Neural cell (in vitro differentiated cells): Measurements from ENCODE around the gene GTSE1. TPM values are rescaled to one million over a fixed set of nuclear protein-coding genes. Genes with fewer than 3 reads are reported as not detected.

Experiments used
- H2AFZ ChIP-seq: fragments of 200-600, 300-800 bp; sonication (generic), shearing (Covaris generic); 2 replicates; pipeline ENCODE4 v1.6.0; 2014; ENCODE audit warnings: low read depth, mild to moderate bottlenecking, antibody characterized with exemption, low read length, moderate library complexity
- H3F3A ChIP-seq: fragments of 200-600 bp; shearing (Covaris generic); 2 replicates; pipeline ENCODE4 v1.6.1; 2016; ENCODE audit warnings: mild to moderate bottlenecking, moderate library complexity, mixed read lengths, antibody characterized with exemption, low read length; ENCODE audit not compliant: insufficient read depth, poor library complexity, severe bottlenecking
- H3K27ac ChIP-seq: fragments of 200-600, 300-800 bp; sonication (generic), shearing (Covaris generic); 2 replicates; pipeline ENCODE4 v1.5.1; 2014; ENCODE audit warnings: mild to moderate bottlenecking, low read length, moderate library complexity
- H3K27me3 ChIP-seq: fragments of 300-800, 200-600 bp; sonication (generic), shearing (Covaris generic); 2 replicates; pipeline ENCODE4 v1.6.0; 2014; ENCODE audit warnings: mild to moderate bottlenecking, low read depth, low read length, moderate library complexity; ENCODE audit not compliant: insufficient read depth
- H3K36me3 ChIP-seq: fragments of 300-800, 200-600 bp; sonication (generic), shearing (Covaris generic); 2 replicates; pipeline ENCODE4 v1.5.1; 2014; ENCODE audit warnings: mild to moderate bottlenecking, antibody characterized with exemption, low read length, moderate library complexity; ENCODE audit not compliant: insufficient read depth
- H3K4me2 ChIP-seq: fragments of 300-800, 200-600 bp; sonication (generic), shearing (Covaris generic); 2 replicates; pipeline ENCODE4 v1.6.0; 2014; ENCODE audit warnings: mild to moderate bottlenecking, low read length
- H3K4me3 ChIP-seq: fragments of 300-800, 200-600 bp; sonication (generic), shearing (Covaris generic); 2 replicates; pipeline ENCODE4 v1.5.1; 2014; ENCODE audit warnings: mild to moderate bottlenecking, low read length, moderate library complexity
- H3K79me2 ChIP-seq: fragments of 200-600 bp; shearing (Covaris generic); replicated peaks from 2 replicates; pipeline ENCODE4 v1.6.0; 2014; ENCODE audit warnings: mild to moderate bottlenecking, low read length, moderate library complexity; ENCODE audit not compliant: insufficient read depth
- H3K9ac ChIP-seq: fragments of 300-800, 200-600 bp; sonication (generic), shearing (Covaris generic); 2 replicates; pipeline ENCODE4 v1.6.1; 2016; ENCODE audit warnings: mild to moderate bottlenecking, low read length, mixed read lengths
- H3K9me2 ChIP-seq: fragments of 200-600 bp; shearing (Covaris generic); 2 replicates; pipeline ENCODE4 v1.6.1; 2016; ENCODE audit warnings: mild to moderate bottlenecking, low read length, mixed read lengths; ENCODE audit not compliant: insufficient read depth
- H3K9me3 ChIP-seq: fragments of 200-600, 300-800 bp; sonication (generic), shearing (Covaris generic); 2 replicates; pipeline ENCODE4 v1.6.1; 2016; ENCODE audit warnings: mild to moderate bottlenecking, mixed run types, low read length, moderate library complexity, mixed read lengths
- H4K20me1 ChIP-seq: fragments of 200-600 bp; shearing (Covaris generic); 2 replicates; pipeline ENCODE4 v1.6.1; 2016; ENCODE audit warnings: mild to moderate bottlenecking, mixed run types; ENCODE audit not compliant: insufficient read depth
- CTCF ChIP-seq: fragments of 450-650 bp; IDR thresholded peaks from 2 replicates; pipeline ENCODE4 v1.5.1; 2014; ENCODE audit warnings: antibody characterized with exemption, mild to moderate bottlenecking, moderate library complexity; ENCODE audit not compliant: poor library complexity, severe bottlenecking
- EP300 ChIP-seq: fragments of 450-650 bp; conservative IDR thresholded peaks from 2 replicates; pipeline ENCODE4 v1.6.1; 2014; ENCODE audit warnings: antibody characterized with exemption, mild to moderate bottlenecking, moderate library complexity; ENCODE audit not compliant: poor library complexity, severe bottlenecking
- EZH2 ChIP-seq: fragments of 200-600, 300-800 bp; shearing (Covaris generic), sonication (generic); IDR thresholded peaks from 2 replicates; pipeline ENCODE4 v1.6.1; 2014; ENCODE audit warnings: antibody characterized with exemption, low read length, borderline replicate concordance, mild to moderate bottlenecking; ENCODE audit not compliant: insufficient read depth, poor library complexity, severe bottlenecking
- MXI1 ChIP-seq: fragments of 450-650 bp; conservative IDR thresholded peaks from 2 replicates; pipeline ENCODE4 v1.6.1; 2014; ENCODE audit warnings: antibody characterized with exemption, mild to moderate bottlenecking; ENCODE audit not compliant: poor library complexity, severe bottlenecking
- POLR2AphosphoS5 ChIP-seq: IDR thresholded peaks from 2 replicates; pipeline ENCODE4 v1.6.1; 2012
- RAD21 ChIP-seq: fragments of 450-650 bp; conservative IDR thresholded peaks from 2 replicates; pipeline ENCODE4 v1.6.1; 2014; ENCODE audit warnings: antibody characterized with exemption, mild to moderate bottlenecking, moderate library complexity
- REST ChIP-seq: IDR thresholded peaks from 2 replicates; pipeline ENCODE4 v1.6.1; 2012; ENCODE audit warnings: borderline replicate concordance
- SMC3 ChIP-seq: fragments of 450-650 bp; conservative IDR thresholded peaks from 2 replicates; pipeline ENCODE4 v1.6.1; 2014; ENCODE audit warnings: antibody characterized with exemption, mild to moderate bottlenecking, moderate library complexity; ENCODE audit not compliant: poor library complexity
- TAF1 ChIP-seq: IDR thresholded peaks from 2 replicates; pipeline ENCODE4 v1.6.1; 2012; ENCODE audit warnings: low read depth
- polyA plus RNA-seq: library from polyadenylated mRNA; depleted of rRNA; stranded (reverse); fragments of >200 nt; gene quantifications from 2 replicates; pipeline ENCODE4 v1.2.3, GENCODE V29; 2014

Gene GTSE1
- polyA plus RNA-seq, 1 donor from 2014 or later: 0.28 TPM

GRCh38 chr22:46369716-46370583 is 73.3 kb downstream of the GTSE1 start:
- Histone ChIP-seq H3K36me3 (no peaks in the 10 kb centered on the region), H3K27ac (no peak overlapping the region), H3K9me2 (no peaks in the 10 kb centered on the region), H3K4me3 (no peak overlapping the region), H3K9ac (no peak overlapping the region), H3K79me2 (no peaks in the 10 kb centered on the region), H3K27me3 (no peaks in the 10 kb centered on the region), H3K4me2 (no peak overlapping the region), H2AFZ (no peak overlapping the region), H4K20me1 (no peaks in the 10 kb centered on the region), H3K9me3 (no peaks in the 10 kb centered on the region), H3F3A (no peaks in the 10 kb centered on the region)
- TF ChIP-seq POLR2AphosphoS5 (no peak), EP300 (no peak), MXI1 (no peak), REST (no peak), EZH2 (no peak), RAD21 (no peak), SMC3 (no peak), TAF1 (no peak), CTCF (no peak)

GRCh38 chr22:46370584-46371291 is 74.1 kb downstream of the GTSE1 start:
- Histone ChIP-seq H3K9me3 (no peaks in the 10 kb centered on the region), H2AFZ (no peak overlapping the region), H3K9me2 (no peaks in the 10 kb centered on the region), H3K36me3 (no peaks in the 10 kb centered on the region), H3K27ac (no peak overlapping the region), H4K20me1 (no peaks in the 10 kb centered on the region), H3K4me3 (no peak overlapping the region), H3K79me2 (no peaks in the 10 kb centered on the region), H3K27me3 (no peaks in the 10 kb centered on the region), H3K9ac (no peak overlapping the region), H3K4me2 (no peak overlapping the region), H3F3A (no peaks in the 10 kb centered on the region)
- no peak for TF ChIP-seq TAF1
- TF ChIP-seq EP300: no peak
- TF ChIP-seq MXI1: no peak
- no peak for TF ChIP-seq RAD21
